Stimulated activated CD8-positive, alpha-beta memory T cell treated with anti-CD3 and anti-CD28 coated beads, Interleukin-7, amount 100 ng/mL, for 4 hours (primary cell): ENCODE results near the gene DHX38.

Experiments
- DNase-seq, 2 donors: peaks; one replicate each; pipeline ENCODE4 v3.0.0-alpha.2; 2020; ENCODE audit warnings: low read depth in 2 of 2

DHX38 gene

GRCh38 chr16:72083778-72084404 lies 9.8 kb upstream of the DHX38 start:
- DNase-seq: no peak

- no peak for DNase-seq
Measured at GRCh38 chr16:72084445-72084844, 9.2 kb upstream of the DHX38 start.

GRCh38 chr16:72085002-72085401 lies 8.6 kb upstream of the DHX38 start:
- no peak for DNase-seq

- no peak for DNase-seq
Measured at GRCh38 chr16:72091217-72091616, 2.4 kb upstream of the DHX38 start.

GRCh38 chr16:72092832-72093447 lies 707 bp upstream of the DHX38 start:
- DNase-seq: no peak

GRCh38 chr16:72094266-72094610 lies 591 bp downstream of the DHX38 start:
- DNase-seq: peak; percentile 33 to 62

GRCh38 chr16:72098936-72099335 lies 5.3 kb downstream of the DHX38 start:
- DNase-seq: no peak

GRCh38 chr16:72099377-72099818 lies 5.8 kb downstream of the DHX38 start:
- DNase-seq: peak in 1 of 2 donors; percentile 6

- no peak for DNase-seq
Measured at GRCh38 chr16:72101195-72101594, 7.5 kb downstream of the DHX38 start.

GRCh38 chr16:72104905-72105304 lies 11.3 kb downstream of the DHX38 start:
- DNase-seq: no peak

- no peak for DNase-seq
Measured at GRCh38 chr16:72105978-72106377, 12.3 kb downstream of the DHX38 start.

GRCh38 chr16:72107371-72107770 lies 13.7 kb downstream of the DHX38 start:
- DNase-seq: no peak

- DNase-seq: no peak
Measured at GRCh38 chr16:72108353-72109102, 14.9 kb downstream of the DHX38 start.

- no peak for DNase-seq
Measured at GRCh38 chr16:72109300-72109699, 15.7 kb downstream of the DHX38 start.

GRCh38 chr16:72109966-72110530 lies 16.4 kb downstream of the DHX38 start:
- DNase-seq: no peak

- no peak for DNase-seq
Measured at GRCh38 chr16:72110662-72111615, 17.3 kb downstream of the DHX38 start.

GRCh38 chr16:72111657-72112451 lies 18.2 kb downstream of the DHX38 start:
- no peak for DNase-seq

GRCh38 chr16:72112452-72112792 lies 18.8 kb downstream of the DHX38 start:
- DNase-seq: no peak

GRCh38 chr16:72112906-72113615 lies 19.4 kb downstream of the DHX38 start:
- no peak for DNase-seq

GRCh38 chr16:72113616-72113945 lies 19.9 kb downstream of the DHX38 start:
- DNase-seq: no peak
